GM19438 (cell line): ENCODE results near the gene OTUD7B.
"Not testable (repeated sequence)": the region's sequence is repeated elsewhere in the genome, so short reads cannot be mapped to it uniquely, and the experiment has no call there.

Experiments used
- ATAC-seq: cut with Tn5 transposase; IDR thresholded peaks from one replicate; pipeline ENCODE4 v1.9.1; 2021; ENCODE audit warnings: low read depth; ENCODE audit not compliant: unreplicated experiment

OTUD7B gene

DNA sequence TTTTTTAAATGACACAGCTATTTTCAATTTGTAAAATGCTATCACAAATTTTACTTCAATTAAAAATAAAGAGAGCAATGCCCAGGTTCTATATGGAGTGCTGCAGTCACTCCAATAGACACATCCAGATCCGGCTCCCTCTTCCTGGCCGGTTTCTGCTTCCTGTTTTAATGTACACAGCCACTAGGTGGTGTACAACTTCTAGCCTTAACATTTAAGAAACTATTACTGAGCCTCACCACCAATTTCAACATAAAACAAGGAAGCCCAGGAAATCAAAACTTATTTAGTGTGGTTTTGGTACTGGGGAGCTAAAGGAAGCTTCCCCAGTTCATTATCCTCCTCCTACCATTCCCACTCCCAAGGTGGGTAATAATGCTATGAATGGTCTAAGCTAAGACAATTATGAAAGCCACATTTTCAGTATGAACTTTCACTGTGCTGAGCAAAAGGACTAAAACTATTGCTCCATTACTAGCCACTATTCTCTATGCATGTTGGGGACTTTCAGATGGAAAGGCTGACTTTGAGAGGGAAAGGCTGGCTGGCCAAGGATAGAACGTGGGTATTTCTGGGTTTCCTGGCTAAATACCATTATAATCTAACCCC lies 48.4 kb downstream of the OTUD7B start:
- ATAC-seq = no peak

DNA sequence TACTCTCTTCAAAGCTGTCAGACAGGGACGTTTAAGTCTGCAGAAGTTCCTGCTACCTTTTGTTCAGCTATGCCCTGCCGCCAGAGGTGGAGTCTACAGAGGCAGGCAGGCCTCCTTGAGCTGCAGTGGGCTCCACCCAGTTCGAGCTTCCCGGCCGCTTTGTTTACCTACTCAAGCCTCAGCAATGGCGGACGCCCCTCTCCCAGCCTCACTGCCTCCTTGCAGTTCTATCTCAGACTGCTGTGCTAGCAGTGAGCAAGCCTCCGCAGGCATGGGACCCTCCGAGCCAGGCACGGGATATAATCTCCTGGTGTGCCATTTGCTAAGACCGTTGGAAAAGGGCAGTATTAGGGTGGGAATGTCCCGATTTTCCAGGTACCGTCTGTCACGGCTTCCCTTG lies 53.0 kb downstream of the OTUD7B start:
- ATAC-seq = not testable (repeated sequence)

DNA sequence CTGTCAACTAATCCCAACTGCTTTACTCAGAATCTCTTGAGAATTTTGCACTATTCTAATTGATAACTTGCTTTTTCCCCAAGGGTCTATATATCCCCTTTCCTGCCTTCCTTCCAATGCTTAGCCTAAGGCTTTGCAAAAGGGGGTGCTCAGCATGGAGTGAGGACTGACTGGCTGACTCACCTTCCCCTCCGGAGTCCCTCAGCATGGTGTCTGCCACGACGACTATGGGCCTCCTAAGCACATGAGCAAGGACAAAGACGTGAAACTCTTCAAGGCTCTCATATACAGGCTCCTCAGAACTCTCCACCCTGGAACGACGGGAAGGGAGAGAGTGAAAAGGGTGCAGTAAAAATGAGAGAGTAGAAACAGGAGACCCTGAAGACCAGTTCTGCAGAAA lies 60.6 kb downstream of the OTUD7B start:
- ATAC-seq = no peak

DNA sequence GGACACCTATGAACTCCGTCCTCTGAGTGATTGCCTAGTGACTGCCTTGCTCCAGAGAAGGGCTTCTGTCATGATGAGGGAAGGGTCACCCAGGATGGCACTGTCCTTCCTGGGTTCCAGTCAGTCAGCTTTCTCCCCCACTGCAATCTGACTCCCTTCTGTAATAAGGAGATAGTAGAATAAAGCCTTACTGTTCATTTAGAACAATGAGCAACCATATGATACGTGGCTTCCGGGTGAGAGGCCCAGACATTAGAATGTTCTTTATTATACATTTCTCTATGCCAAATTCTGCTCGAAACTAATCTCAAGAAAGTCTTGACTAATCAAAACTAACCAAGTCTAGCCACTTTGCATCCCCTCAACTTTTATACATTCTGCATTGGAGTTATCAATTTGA lies 65.3 kb downstream of the OTUD7B start:
- no peak for ATAC-seq

DNA sequence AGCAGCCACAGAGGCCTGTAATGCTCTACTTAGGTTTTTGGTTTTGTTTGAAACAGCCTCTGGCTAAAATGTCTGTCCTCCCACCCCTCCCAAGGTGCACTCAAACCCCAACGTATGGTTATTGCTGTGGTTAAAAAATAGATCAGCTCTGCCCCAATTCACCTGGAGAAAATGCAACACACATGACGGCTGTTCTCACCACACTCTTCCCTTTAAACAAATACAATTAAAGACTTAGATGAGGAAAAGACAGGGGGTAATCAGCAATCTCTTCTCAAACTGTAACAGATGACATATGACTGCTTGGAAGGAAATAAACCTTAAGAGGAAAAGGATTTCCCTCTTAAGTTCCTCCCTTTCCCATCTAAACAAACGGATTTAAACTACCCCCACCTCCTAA lies 67.6 kb downstream of the OTUD7B start:
- ATAC-seq = no peak

DNA sequence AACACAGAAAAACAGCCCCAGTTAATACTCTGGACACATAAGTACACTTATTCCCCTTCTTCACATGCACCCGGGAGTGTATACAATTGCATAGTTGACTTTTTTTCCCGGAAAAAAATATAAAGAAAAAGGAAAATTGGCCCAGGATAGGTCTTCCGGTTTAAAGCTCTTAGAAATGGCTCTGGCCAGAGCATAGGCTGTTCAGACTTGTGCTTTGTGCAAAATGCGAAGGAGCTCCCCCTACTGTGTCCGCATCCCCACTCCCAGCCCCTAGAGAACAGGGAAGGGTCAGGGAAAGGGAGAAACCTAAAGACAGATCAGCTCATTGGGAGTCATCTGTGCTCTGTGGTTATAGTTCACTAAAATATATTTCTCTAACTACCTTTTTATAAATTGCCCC lies 68.3 kb downstream of the OTUD7B start:
- no peak for ATAC-seq

DNA sequence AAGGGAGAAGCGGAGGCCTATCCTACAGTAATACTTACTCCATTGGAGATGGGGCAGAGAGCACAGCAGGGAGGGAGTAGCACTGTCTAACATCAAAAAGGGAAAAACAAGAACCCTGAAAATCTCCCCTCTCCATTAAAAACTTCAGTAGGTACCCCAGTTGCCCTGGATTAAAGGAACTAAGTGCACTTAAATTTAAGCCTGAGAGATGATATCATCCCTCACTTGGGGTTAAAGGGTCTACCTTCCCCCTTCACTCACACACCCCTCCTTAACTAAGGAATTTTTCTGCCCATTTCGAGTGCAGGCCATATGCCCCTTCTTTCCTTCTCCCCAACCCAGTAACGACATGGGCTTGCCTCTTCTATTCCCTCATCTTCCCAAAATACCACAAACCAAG lies 70.1 kb downstream of the OTUD7B start:
- no peak for ATAC-seq

DNA sequence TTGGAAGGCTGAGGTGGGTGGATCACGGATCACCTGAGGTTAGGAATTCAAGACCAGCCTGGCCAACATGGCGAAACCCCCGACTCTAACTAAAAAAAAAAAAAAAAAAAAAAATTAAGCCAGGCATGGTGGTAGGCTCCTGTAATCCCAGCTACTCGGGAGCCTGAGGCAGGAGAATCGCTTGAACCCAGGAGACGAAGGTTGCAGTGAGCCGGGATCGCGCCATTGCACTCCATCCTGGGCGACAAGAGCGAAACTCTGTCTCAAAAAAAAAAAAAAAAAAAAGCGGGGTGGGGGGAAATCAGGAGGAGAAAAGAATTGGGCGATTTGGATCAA lies 71.9 kb downstream of the OTUD7B start:
- ATAC-seq = not testable (repeated sequence)

DNA sequence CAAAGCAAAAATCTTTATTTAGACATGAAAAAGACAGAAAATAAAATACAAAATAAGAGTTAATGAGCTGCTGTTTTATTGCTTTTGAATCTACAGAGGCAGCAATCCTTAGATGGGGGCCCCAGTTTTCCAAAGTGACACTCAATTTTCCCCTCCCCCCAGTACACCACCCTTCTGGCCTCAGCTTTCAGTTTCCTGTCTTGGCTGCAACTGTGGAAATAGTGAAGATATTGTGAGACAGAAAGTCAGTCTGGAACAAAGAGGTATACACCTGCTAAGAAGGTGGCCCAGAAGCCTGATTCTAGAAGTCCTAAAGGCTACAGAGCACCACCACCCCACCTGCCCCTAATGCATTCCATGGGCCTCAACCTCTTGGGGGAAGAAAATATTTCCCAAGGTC lies 72.8 kb downstream of the OTUD7B start:
- ATAC-seq = no peak

DNA sequence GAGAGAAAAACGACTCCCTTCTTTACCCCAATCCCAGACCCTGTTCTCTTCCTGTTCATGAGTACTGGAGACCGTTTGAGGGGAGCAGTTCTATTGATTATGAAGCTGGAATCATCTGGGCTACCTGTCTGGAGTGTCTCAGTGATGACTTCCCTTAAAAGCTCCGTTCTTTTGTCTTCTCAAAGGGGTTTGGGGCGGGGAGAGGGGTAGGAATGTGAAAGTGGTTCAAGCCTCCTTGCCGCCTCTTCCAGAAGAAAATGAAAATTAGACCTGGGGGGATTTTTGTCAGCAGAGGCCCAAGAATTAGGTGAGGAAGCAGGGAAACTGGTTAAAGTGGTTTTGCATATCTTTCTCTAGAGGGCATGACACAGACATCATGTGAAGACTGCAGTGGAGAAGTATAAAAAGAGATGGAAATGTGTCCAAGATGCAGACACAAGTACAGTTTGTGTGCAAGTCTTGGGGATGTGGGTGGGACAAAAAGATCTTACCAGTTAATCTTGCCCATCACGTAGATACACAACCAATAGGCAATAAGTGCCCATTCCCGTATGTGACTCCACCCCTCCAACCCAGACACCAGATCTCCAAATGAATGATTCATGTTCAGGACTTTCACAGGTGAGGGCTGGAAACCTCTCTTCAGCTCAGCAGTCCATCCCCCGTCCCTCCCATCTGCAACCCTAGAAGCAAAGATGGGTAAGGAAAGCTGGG lies 73.4 kb downstream of the OTUD7B start:
- no peak for ATAC-seq

DNA sequence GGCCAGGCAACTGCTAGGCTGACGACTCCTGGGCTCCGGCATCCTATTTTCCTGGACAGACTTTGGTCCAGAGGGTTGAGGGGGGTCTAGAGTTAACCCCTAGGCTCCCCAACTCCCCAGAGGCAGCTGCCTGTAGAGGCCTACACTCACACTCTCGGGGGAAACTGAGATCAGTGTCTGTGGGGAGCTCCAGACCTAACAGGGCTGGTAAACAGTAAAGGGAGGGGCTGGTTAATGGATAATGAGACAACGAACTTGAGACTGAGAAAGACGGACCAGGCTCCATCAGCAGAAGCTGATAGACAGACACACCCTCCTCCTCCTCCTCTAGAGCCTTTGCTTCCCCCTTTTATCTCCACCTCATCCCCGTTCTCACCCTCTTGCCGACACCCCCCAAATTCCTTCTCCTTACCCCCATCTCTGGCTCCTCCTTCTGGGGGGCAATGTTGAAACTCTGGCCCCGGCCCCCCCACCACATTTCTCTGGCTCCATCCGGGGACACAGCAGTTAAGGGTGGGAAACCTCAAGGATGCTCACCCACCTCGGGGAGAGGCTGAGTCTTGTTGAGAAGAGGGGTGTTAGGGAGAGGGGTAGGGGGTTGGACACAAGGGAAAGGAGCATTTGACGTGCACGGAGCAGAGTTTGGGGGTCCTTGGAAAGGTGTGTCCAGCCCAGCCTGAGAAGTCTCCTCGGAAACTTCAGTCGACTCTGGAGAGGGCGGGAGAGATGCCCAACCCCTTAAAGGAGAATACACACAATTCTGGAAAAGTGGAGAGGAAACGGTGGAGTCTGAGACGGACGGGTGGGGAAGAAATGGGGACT lies 74.1 kb downstream of the OTUD7B start, which contains the start of gene MTMR11:
TSS of gene MTMR11 (minus strand) at position 710 of the 822 bp plus-strand sequence. CDS start at position 478, 232 bp downstream.
- ATAC-seq = no peak

DNA sequence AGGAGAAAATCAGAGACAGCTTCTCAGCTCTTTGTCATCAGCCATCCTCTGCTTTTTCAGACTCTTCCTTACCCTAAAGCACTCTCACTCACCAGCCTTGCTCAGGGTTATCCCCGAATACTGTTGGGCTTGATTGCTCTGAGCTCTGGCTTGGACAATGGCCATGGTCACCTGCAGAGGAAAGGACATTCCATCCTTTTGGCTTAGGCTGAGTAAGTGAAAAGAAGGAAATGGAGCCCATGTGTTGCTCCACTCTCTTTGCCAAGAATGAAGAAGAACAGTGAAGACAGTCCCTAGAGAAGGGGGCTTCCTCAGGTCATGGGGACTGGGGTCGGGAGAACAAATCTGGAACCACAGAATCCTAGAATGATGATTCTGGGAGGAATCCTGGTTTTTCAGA lies 76.2 kb downstream of the OTUD7B start:
- no peak for ATAC-seq

DNA sequence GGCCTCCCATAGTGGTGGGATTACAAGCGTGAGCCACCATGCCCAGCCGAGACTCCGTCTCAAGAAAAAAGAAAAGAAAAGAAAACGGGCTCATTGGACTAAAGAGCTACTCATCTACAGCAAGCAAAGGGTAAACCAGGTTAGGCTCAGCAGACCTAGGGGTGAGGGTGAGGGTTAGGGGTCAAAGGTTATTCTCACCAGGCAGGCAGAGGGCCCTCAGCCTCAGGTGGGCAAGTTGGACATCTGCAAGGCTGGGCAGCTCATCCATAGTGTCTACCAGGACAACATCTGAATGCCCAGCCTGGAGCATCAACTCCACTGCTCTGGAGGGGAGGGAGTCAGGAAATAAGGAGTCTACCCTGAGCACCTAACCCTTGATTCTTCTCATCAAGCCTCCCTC lies 77.3 kb downstream of the OTUD7B start:
- ATAC-seq = no peak

DNA sequence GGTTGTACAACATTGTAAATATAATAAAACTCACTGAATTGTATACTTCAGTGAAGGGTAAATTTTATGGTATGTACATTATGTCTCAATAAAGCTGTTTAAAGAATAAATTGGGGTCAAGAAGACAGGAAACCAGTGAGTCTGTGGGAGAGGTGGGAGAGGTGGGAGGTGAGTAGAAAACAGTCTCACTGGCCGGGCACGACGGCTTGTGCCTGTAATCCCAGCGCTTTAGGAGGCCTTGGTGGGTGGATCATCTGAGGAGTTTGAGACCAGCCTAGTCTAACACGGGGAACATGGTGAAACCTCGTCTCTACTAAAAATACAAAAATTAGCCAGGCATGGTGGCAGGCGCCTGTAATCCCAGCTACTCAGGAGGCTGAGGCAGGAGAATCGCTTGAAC lies 78.1 kb downstream of the OTUD7B start:
- no peak for ATAC-seq

DNA sequence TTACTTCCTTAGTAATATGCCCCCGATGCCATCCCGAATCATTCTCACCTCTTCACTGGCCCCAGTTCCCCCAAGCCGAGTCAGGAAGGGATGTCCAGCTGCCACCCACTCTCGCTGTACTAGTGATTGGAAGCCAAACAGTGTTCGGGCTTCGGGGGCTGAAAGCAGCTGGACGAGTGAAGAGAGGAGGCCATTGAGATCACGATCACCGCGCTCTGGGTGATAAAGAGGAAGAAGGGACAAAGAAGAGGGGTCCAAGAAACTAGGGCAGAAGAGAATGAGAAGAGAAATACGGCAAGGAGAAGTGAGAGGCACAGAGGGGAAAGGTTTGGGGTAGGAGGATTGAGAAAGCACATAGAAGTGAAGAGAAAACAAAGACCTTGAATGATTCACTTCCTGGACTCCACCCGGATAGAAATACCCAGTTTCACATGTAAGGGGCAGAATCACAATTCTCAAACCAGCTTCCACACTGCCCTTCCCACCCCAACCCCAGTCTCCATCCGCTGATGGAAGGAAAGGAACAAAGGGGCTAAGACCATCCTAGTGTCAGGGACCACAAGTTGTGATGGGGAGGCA lies 79.2 kb downstream of the OTUD7B start:
- no peak for ATAC-seq

DNA sequence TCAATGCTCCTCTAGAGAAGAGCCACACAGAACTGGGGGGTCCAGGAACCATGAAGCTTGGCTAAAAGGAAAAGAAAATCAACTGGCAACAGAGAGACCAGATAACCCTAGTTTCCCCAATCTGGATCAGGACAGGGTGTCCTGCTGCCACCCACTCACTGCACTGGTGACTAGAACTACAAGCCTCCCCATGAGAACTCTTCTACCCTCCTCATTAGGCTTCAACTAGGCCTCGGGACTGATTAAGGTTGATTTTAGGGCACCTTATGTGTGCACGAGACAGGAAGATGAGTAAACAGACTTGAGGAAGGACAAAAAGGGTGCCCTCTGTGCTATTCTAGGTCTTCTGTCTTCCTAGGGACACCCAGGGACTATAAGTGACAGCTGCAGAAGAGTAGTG lies 80.7 kb downstream of the OTUD7B start:
- ATAC-seq = no peak

DNA sequence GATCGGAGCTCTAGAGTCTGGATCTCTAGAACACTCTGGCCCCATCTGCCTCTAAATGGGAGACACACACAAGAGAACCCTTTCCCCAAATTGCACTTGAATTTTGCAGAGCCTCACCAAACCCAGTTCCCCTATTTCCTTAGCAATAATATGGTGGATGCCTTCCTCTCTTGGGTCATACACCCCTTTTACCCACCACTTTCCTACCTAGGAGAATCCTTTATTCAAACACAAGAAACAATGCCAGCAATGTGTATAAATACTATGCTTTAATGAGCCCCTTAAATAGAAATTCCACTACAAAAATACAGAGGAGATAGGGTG lies 82.2 kb downstream of the OTUD7B start:
- no peak for ATAC-seq

DNA sequence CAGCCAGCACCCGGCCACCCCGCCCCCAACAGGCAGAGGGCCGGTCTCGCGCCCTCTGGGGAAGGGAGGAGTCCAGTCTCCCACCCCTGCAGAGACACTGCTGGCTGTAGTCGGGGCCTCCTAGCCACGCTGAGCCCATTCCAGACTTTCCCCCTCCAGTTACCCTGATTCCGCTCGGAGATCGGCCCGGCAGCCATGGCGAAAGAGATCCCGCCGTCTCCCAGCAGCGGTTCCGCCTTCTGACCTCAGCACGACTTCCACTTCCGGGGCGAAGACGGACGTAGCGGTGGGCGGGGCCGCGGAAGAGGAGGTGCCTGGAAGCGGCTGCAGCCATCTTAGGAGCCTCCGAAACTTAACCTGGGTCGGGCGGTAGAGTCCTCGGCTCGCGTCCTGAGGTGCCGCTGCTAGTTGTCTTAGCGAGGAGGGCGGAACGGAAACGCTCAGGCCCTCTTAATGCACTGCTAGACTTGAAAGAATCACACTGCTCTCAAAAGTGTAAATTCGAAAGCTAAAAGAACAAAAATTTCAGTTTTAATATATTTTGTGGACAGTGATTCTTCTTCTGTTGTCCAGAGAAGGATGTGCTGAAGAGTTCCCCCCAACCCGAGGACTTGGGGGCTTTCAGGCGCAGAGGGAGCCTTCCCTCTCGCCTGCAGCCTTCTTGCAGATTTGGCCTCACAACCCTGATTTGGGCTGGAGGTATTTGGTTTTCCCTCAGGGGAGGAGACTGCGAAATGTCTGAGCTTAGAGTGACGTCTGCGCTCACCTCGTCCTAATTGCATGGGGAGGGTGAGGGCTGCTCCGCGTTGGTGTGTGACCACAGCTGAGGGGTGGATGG lies 82.7 kb downstream of the OTUD7B start, which contains the start of gene SF3B4:
TSS of gene SF3B4 (minus strand) at position 241 of the 838 bp plus-strand sequence. CDS start at position 197, 44 bp downstream.
- peak; percentile 91 for ATAC-seq

DNA sequence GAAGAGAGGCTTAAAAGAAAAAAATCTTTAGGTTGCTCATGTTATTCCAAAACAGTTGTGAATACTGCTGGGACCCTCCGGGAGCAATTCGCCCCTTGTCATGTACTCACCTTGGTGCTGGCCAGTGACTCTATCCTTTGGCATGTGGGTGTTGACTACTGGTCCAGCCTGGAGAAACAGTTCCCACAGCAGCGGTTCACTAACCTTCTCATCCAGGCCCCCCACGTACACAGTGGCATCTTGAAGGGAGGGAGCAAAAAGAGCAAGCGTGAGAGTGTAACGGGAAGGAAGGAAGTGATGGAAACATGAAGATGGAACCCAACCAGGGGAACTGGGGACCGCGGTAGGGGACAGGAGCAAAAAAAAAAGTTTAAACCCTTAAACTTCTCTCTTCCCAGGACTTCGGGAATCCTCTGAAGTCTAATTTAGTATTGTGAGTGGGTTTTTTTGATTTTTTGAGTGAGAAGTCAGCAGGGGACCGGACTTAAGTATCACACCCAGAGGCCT lies 83.4 kb downstream of the OTUD7B start:
- no peak for ATAC-seq

DNA sequence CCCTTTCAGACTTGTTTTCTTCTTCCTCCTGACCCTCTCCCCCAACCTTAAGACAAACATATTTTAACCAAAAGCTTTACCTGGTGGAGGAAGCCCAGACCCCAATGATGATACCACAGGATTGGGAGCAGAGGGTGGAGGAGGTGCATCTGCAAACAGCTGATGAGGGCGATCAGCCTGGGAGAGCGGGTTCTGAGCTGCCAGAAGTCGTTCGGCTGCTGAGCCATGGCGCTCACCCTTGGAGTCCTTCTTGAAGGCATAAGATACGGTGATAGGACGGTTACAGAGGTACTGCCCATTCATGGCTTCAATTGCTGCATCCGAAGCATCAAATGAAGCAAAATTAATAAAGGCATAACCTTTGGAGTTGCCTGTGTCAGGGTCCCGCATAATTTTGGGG lies 84.2 kb downstream of the OTUD7B start:
- no peak for ATAC-seq
